ENCODE results near the gene ZFYVE28.
"Not testable (repeated sequence)": the region's sequence is repeated elsewhere in the genome, so short reads cannot be mapped to it uniquely, and the experiment has no call there.

ZFYVE28 gene

DNA sequence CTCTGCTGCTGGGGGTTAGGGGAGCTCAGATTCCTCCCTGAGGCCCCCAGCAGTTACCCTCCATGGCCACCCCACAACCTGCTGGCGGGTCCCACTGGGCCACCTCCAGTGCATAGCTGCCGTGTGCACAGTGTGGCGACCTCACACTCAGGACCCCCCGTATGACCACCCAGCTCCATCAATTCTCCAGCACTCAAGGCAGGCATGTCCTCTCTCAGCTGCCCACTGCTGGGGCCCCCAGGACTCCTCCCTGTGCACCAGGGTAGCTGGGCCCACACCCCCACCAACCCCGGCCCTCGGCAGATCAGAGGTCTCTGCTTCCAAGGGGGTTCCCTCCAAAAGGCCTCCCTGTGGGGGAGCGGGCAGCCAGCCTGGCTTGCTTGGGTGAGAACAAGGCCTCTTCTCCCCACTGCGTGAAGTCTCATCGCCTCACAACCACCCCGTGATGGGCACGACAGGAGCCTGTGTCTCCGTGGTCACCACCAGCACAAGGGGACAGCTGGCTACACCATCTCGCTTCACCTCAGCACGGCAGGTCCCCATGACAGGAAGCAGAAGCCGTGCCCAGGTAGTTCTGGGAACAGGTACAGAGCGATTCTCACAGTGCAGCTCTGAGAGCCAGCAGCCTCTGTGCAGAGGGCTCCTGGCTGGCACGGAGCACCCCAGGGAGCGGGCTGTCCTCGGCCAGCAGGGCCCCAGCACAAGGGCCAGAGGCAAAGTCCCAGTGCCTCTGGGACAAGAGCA lies 171.9 kb downstream of the ZFYVE28 start:
- no peak for DNase-seq (ENCODE audit: low spot score)

DNA sequence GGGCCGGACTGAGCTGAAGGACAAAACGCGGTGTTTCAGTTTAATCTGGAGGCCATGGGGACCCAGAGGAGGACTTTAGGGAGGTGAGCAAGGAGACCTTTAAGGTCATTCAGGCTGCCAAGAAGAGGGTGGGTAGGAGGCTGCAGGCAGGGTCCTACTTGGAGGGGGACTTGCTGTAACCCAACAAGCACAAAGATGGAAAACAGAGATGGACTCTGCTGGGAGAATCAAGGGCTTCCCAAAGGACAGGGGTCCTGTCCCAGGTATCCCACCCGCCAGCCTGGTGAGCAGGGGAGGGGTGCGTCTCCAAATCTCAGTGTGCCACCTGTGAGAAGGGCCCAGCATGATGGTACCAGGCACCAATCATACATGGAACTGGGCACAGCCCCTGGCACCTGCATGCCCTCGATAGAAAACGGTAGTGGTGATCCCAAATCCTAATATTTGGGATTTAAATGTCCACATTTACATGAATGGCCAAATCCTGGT lies 172.6 kb downstream of the ZFYVE28 start:
- DNase-seq (ENCODE audit: low spot score), result no peak

DNA sequence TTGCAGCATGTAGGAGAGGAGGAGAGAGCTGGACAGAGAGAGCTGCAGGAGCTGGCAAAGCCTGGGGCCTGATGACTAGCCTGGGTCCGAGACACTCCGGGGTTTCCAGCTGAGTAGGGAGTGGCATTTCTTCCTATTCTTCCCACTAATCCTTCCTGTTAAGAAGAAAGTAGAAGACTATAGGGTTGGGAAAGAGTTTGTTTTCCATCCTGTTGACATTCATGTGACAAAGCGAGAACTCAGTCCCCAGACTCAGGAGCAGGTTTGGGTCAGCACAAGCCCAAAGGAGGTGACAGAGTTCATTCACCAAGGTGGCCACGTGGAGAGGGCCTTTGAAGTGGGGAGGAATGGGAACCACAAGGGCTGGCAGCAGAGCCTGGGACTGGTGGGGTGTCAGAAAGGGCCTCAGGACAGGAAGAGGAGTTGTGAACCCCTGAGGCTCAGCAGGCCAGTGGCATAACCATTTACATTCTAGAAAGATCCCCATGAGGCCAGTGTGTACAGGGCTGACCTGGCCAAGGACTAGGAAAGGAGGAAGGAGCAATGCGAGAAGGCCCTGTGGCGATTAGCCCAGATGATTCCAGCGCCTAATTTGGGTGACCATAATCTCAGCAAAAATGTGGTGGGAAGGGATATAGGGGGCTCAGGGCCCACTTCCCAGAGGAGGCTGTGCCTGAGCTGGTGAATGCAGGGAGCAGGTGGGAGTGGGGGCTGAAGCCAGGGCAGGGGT lies 173.2 kb downstream of the ZFYVE28 start:
- no peak for DNase-seq (ENCODE audit: low spot score)

DNA sequence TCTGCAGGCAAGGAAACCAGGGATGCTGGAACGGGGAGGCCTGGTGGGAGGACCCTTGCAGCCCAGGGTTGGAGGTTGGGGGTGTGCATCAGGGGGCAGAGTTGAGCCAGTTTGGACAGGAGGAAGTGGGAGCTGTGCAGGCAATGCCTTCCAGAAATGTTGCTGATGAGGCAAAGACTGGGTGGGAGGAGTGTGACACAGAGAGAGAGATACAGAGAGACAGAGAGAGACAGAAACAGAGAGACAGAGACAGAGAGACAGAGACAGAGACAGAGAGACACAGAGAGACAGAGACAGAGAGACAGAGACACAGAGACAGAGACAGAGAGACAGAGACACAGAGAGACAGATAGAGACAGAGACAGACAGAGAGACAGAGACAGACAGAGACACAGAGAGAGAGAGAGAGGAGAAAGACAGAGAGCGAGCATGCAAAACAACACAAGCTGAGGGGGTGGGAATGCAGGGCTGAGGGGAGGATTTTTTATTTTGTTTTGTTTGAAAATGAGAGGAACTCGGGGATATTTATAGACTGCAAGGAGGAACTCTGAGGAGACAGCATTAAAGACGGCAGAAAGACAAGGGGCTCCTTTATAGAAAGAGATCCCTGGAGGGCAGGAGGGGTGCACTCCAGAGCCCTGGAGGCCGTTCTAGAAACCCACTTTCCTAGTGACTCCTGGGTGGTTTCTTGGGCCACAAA lies 174.6 kb downstream of the ZFYVE28 start:
- DNase-seq (ENCODE audit: low spot score), result no peak

DNA sequence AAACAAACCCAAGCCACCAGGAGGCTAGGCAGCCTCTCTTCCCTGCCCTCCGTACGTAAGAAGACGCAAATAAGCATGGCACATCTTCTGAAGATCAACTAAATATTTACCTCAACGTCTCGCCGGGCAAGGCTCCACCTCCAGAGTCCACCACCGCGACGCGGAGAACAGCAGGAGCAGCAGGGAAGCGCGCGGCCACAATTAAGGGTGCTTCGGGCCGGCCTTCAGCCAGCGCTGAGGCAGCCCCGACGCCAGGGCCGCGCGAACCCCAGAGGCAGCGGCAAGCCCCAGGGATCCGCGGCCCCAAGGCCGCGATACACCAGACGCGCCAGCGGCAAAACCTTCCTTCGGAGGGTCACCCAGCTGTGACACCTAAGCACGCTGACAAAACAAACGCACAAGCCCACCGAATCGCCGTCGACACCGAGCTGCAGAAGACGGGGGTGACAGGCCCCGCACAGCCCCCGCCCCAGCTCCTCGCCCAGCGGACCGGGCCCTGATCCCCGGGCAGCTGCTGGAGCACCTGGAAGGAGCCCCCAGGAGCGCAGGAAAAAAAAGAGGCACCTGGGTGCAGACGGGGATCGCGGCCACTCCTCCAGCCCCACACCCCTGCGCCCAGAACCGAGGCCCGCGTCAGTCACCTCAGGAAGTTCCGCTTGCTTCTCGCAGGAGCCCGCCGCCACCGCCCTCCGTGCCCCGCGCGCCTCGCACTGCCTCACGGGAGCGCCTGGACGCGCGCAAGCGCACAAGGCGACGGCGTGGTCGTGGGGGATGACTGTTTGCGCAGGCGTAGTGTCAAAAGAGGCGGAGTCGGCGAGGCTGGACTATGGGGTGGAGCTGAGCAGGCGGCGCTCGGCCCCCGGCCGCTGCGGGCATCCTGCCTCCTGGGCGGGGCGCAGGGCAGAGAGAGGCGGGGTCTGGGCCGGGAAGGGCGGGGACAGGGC lies 176.8 kb downstream of the ZFYVE28 start, which contains the start of the genes HAUS3 and POLN:
TSS of gene HAUS3 (minus strand) at position 712 of the 944 bp plus-strand sequence. CDS start 1,175 bp downstream, outside the sequence.
TSS of gene POLN (minus strand) at position 712 of the 944 bp plus-strand sequence. CDS start 12,890 bp downstream, outside the sequence.
- peak; percentile 99 for DNase-seq (ENCODE audit: low spot score)

DNA sequence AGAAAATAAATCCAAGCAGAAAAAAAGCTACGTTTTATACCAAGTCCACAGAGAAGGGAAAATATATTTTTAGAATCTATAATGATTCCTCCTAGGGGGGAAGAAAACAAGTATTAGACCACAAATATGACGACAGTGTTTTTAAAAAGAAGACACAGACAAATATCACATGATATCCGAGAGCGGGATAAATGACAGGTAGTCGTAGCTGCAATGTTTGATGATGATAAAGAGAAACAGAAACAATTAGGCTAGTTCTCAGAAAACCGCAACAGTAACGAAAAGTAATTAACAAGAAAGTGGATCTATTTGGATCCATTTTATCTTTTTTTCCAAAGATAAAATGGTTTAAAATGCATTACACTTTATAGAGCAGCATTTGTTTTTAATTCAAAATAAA lies 177.4 kb downstream of the ZFYVE28 start:
- DNase-seq (ENCODE audit: low spot score), result no peak

DNA sequence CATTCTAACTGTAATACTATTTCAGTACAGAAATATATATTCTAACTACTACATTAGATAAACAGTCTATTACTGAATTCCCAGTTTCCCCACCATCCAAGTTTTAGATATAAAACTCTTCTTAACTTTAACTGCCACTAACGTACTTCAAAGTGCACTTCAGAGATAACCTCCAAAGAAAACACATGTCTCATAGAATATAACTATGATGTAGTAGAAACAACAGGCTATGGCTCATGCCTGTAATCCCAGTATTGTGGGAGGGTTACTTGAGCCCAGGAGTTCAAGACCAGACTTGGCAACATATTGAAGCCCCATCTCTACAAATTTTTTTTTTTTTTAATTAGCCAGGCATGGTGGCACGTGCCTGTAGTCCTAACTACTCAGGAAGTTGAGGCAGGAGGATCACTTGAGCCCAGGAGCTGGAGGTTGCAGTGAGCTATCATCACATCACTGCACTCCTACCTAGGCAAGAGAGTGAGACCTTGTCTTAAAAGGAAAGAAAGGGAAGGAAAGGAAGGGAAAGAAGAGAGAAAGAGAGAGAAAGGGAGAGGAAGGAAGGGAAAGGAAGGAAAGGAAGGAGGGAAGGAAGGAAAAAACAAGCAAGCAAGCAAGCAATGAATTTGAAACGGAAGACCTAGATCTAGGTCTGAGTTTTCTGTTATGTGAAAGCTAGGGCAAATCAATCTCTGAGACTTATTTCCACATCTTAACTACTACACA lies 181.3 kb downstream of the ZFYVE28 start:
- DNase-seq (ENCODE audit: low spot score), result no peak

DNA sequence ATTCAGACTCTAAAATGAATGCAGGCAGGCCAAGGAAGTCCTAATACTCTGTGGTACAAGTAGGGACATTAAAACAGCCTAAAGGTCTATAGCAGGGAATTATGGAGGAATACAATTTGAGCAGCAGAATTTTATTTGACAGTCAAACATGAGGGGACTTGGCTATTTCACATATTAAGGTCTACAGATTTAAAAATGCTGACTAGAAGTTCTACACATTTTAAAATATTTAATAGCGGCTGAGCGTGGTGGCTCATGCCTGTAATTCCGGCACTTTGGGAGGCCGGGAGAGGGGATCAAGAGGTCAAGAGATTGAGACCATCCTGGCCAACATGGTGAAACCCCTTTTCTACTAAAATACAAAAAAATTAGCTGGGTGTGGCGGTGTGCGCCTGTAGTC lies 187.4 kb downstream of the ZFYVE28 start:
- no peak for DNase-seq (ENCODE audit: low spot score)

DNA sequence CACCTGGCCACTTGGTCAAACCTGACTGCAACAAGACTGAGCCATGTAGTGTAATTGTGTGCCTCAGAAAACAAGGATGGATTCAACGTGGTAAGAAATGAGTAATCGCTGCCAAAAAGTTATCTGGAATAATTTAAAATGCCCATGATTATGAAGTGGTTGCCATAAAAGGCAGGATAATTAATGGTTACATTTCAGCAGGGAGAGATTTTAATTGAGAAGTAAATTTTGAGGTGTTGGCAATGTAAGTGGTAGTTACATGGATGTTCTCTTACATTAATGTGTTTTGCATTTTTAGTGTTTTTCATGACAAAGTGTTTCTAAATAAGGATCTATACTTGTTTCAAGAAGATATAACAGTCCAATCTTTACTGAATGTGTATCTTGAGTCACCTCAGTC lies 192.2 kb downstream of the ZFYVE28 start:
- DNase-seq (ENCODE audit: low spot score), result no peak

DNA sequence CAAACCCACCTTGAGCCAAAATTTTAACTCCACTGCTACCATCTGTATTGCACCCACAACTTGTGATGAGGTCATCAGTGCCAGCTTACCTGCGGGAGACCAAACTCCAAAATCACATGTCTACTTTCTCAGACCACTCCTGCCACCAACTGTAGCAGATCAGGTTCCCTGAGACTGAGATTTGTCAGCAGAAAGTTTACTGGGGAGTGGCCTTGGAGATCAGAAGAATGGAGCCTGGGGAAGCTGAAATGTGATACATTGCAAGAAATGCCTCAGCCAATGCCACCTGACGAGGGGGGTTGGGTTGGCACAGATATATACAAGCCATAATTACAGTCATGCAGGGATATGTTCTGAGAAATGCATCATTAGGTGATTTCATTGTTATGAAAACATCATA lies 195.6 kb downstream of the ZFYVE28 start:
- no peak for DNase-seq (ENCODE audit: low spot score)

DNA sequence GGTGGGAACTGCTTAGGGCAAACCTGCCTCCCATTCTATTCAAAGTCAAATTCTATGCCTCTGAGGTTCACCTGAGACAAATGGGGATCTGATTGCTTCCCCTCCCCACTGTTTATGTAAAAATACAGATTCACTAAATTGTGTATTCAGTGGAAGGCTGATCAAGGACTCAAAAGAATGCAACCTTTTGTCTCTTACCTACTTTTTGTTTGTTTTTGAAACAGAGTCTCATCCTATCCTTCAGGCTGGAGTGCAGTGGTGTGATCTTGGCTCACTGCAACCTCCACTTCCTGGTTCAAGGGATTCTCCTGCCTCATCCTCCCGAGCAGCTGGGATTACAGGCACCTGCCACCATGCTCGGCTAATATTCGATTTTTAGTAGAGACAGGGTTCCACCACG lies 197.1 kb downstream of the ZFYVE28 start:
- not testable (repeated sequence) for DNase-seq (ENCODE audit: low spot score)

DNA sequence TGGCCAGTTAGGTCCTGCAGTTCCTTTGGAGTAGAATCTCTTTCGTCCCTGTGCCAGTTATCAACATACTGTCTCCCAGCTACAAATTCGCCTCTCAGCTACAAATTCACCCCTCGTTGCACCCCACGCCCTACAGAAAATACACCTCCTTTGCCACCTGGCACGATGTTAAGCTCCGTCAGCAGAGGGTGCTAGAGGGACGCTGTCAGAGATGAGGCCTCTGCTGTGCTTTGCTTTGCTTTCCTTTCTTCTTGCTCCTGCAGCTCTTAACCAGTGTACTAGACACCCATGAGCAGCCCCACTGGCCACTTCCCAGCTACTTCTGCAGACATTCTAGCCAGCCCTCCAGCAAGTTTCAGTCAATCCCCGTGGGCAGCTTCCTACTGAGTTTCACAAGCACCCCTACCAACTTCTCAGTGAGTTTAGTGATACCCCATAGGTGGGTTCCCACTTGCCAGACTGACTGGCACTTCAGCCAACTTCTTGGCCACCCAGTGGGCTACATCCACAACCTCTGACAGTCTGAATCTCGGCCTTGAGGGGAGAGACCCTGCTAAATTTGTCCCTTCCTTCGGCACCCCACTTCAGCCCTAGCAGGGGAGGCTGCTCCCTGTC lies 198.3 kb downstream of the ZFYVE28 start:
- DNase-seq (ENCODE audit: low spot score), result peak; percentile 78

Measured in hematopoietic multipotent progenitor cell treated with erythropoietin and hydrocortisone succinate and interleukin-3 and kit ligand, for 15 days (in vitro differentiated cells).